Esophagus muscularis mucosa (tissue), 3 donors: ENCODE results near the gene PDGFD.

Experiments
- POLR2A ChIP-seq: fragments of 450-650 bp; IDR thresholded peaks from one replicate; pipeline ENCODE4 v1.6.1; 2017; ENCODE audit warnings: antibody characterized with exemption, moderate library complexity, mild to moderate bottlenecking, low read depth
- TF ChIP-seq, protein P1 (sequence below), 3 experiments: fragments of 200-600 bp in 2 of 3; fragments of 450-650 bp in 1 of 3; sonication (generic) in 2 of 3; IDR thresholded peaks; one replicate each; pipeline ENCODE4 v1.5.1; 2017 to 2019; ENCODE audit warnings: antibody characterized with exemption in 3 of 3, mild to moderate bottlenecking in 2 of 3, moderate library complexity in 1 of 3

- TF ChIP-seq, protein P1, sequence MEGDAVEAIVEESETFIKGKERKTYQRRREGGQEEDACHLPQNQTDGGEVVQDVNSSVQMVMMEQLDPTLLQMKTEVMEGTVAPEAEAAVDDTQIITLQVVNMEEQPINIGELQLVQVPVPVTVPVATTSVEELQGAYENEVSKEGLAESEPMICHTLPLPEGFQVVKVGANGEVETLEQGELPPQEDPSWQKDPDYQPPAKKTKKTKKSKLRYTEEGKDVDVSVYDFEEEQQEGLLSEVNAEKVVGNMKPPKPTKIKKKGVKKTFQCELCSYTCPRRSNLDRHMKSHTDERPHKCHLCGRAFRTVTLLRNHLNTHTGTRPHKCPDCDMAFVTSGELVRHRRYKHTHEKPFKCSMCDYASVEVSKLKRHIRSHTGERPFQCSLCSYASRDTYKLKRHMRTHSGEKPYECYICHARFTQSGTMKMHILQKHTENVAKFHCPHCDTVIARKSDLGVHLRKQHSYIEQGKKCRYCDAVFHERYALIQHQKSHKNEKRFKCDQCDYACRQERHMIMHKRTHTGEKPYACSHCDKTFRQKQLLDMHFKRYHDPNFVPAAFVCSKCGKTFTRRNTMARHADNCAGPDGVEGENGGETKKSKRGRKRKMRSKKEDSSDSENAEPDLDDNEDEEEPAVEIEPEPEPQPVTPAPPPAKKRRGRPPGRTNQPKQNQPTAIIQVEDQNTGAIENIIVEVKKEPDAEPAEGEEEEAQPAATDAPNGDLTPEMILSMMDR (IDR thresholded peaks at IDR 0.05): no peak
- no peak for TF ChIP-seq POLR2A
Observed at GRCh38 chr11:104067534-104067933, 96.4 kb downstream of the PDGFD start.
